SK-N-SH treated with all-trans-retinoic acid at 6 μM for 48 hours (cell line): Measurements from ENCODE around the gene DENND1A.

Experiments
- ARNTL ChIP-seq: fragments of 450-650 bp; formaldehyde crosslinking; IDR thresholded peaks from 2 replicates; pipeline ENCODE4 v1.5.0; 2020; ENCODE audit warnings: low read depth, mild to moderate bottlenecking, moderate library complexity, borderline replicate concordance
- BACH2 ChIP-seq: fragments of 250-450 bp; sonication (Bioruptor Pico); IDR thresholded peaks from 2 replicates; pipeline ENCODE4 v1.9.0; 2021; ENCODE audit warnings: mild to moderate bottlenecking, borderline replicate concordance
- CSDC2 ChIP-seq: fragments of 250-450 bp; sonication (Bioruptor Pico); IDR thresholded peaks from 2 replicates; pipeline ENCODE4 v1.5.0; 2020; ENCODE audit warnings: mild to moderate bottlenecking, moderate library complexity
- CSRNP3 ChIP-seq: fragments of 250-450 bp; sonication (Bioruptor Pico); IDR thresholded peaks from 2 replicates; pipeline ENCODE4 v1.5.1; 2021; ENCODE audit warnings: mild to moderate bottlenecking, moderate library complexity
- GLIS3 ChIP-seq: fragments of 250-450 bp; sonication (Bioruptor Pico); IDR thresholded peaks from 2 replicates; pipeline ENCODE4 v1.5.0; 2020; ENCODE audit warnings: mild to moderate bottlenecking, moderate library complexity
- PATZ1 ChIP-seq: fragments of 250-450 bp; sonication (Bioruptor Pico); IDR thresholded peaks from 2 replicates; pipeline ENCODE4 v1.8.0; 2020; ENCODE audit warnings: mild to moderate bottlenecking, moderate library complexity, borderline replicate concordance
- RARB ChIP-seq: fragments of 250-450 bp; sonication (Bioruptor Pico); IDR thresholded peaks from 2 replicates; pipeline ENCODE4 v1.8.0; 2021; ENCODE audit warnings: mild to moderate bottlenecking, moderate library complexity
- TCF4 ChIP-seq: fragments of 250-450 bp; sonication (Bioruptor Pico); IDR thresholded peaks from 2 replicates; pipeline ENCODE4 v1.8.0; 2021; ENCODE audit warnings: mild to moderate bottlenecking, moderate library complexity, borderline replicate concordance
- TOX ChIP-seq: fragments of 250-450 bp; sonication (Bioruptor Pico); IDR thresholded peaks from 2 replicates; pipeline ENCODE4 v1.8.0; 2021; ENCODE audit warnings: mild to moderate bottlenecking, moderate library complexity, borderline replicate concordance
- ZFP3 ChIP-seq: fragments of 250-450 bp; sonication (Bioruptor Pico); IDR thresholded peaks from 2 replicates; pipeline ENCODE4 v1.5.0; 2020; ENCODE audit warnings: mild to moderate bottlenecking, moderate library complexity
- ZFP30 ChIP-seq: fragments of 450-650 bp; formaldehyde crosslinking; IDR thresholded peaks from 2 replicates; pipeline ENCODE4 v1.5.0; 2022; ENCODE audit warnings: mild to moderate bottlenecking, moderate library complexity
- ZNF565 ChIP-seq: fragments of 450-650 bp; formaldehyde crosslinking; conservative IDR thresholded peaks from 2 replicates; pipeline ENCODE4 v1.5.0; 2020; ENCODE audit warnings: low read depth, mild to moderate bottlenecking, moderate library complexity
- ZNF8 ChIP-seq: fragments of 450-650 bp; formaldehyde crosslinking; IDR thresholded peaks from 2 replicates; pipeline ENCODE4 v1.5.0; 2020; ENCODE audit warnings: mild to moderate bottlenecking, moderate library complexity

GRCh38 chr9:123924727-123925126, 5.2 kb downstream of the DENND1A start:
- no peak for TF ChIP-seq ARNTL (CRISPR knock-in tag)
- no peak for TF ChIP-seq BACH2 (CRISPR knock-in tag)
- no peak for TF ChIP-seq CSRNP3
- TF ChIP-seq ZFP3 (CRISPR knock-in tag) = no peak
- TF ChIP-seq TOX (CRISPR knock-in tag) = no peak
- TF ChIP-seq ZFP30 (CRISPR knock-in tag) = no peak
- TF ChIP-seq ZNF565 (CRISPR knock-in tag) = no peak
- TF ChIP-seq CSDC2 (CRISPR knock-in tag) = no peak
- no peak for TF ChIP-seq GLIS3 (CRISPR knock-in tag)
- no peak for TF ChIP-seq RARB (CRISPR knock-in tag)
- no peak for TF ChIP-seq PATZ1 (CRISPR knock-in tag)
- TF ChIP-seq TCF4 = no peak
- no peak for TF ChIP-seq ZNF8
